Measurements from ENCODE around the gene SETBP1.

SETBP1 gene

GRCh38 chr18:44766450-44766849 lies 85.8 kb downstream of the SETBP1 start:
- Histone ChIP-seq H3K27me3 (ENCODE audit: control insufficient read depth, insufficient read depth, low read length) (no peaks in the 10 kb centered on the region), H3K4me1 (ENCODE audit: control insufficient read depth, insufficient read depth, low read length) (peaks cover under 1% of the 10 kb centered on the region; the same call in 1 of the 2 replicates), H3K9ac (ENCODE audit: low read length) (no peak overlapping the region), H3K36me3 (ENCODE audit: control insufficient read depth, insufficient read depth, low read length) (no peaks in the 10 kb centered on the region), H3K9me3 (ENCODE audit: control insufficient read depth, insufficient read depth, low read depth, low read length) (no peaks in the 10 kb centered on the region), H3K4me3 (ENCODE audit: low read depth, low read length) (no peak overlapping the region), H3K27ac (ENCODE audit: low read depth, low read length) (no peak overlapping the region)

- no peak overlapping the region for H3K9ac ChIP-seq (ENCODE audit: low read length)
- H3K4me1 ChIP-seq (ENCODE audit: control insufficient read depth, insufficient read depth, low read length): peaks cover 4% of the 10 kb centered on the region; the same call in 1 of the 2 replicates
- H3K27me3 ChIP-seq (ENCODE audit: control insufficient read depth, insufficient read depth, low read length): no peaks in the 10 kb centered on the region
- no peak overlapping the region for H3K27ac ChIP-seq (ENCODE audit: low read depth, low read length)
- no peaks in the 10 kb centered on the region for H3K9me3 ChIP-seq (ENCODE audit: control insufficient read depth, insufficient read depth, low read depth, low read length)
- H3K36me3 ChIP-seq (ENCODE audit: control insufficient read depth, insufficient read depth, low read length): no peaks in the 10 kb centered on the region
- no peak overlapping the region for H3K4me3 ChIP-seq (ENCODE audit: low read depth, low read length)
These were observed 87.1 kb downstream of the SETBP1 start for GRCh38 chr18:44767807-44768206.

GRCh38 chr18:44770641-44771040 lies 90.0 kb downstream of the SETBP1 start:
- no peaks in the 10 kb centered on the region for H3K27me3 ChIP-seq (ENCODE audit: control insufficient read depth, insufficient read depth, low read length)
- H3K36me3 ChIP-seq (ENCODE audit: control insufficient read depth, insufficient read depth, low read length): no peaks in the 10 kb centered on the region
- no peak overlapping the region for H3K27ac ChIP-seq (ENCODE audit: low read depth, low read length)
- H3K9ac ChIP-seq (ENCODE audit: low read length): no peak overlapping the region
- H3K4me3 ChIP-seq (ENCODE audit: low read depth, low read length): no peak overlapping the region
- H3K9me3 ChIP-seq (ENCODE audit: control insufficient read depth, insufficient read depth, low read depth, low read length): no peaks in the 10 kb centered on the region
- H3K4me1 ChIP-seq (ENCODE audit: control insufficient read depth, insufficient read depth, low read length): peaks cover 4% of the 10 kb centered on the region; the same call in 1 of the 2 replicates

GRCh38 chr18:44771572-44771955 lies 90.9 kb downstream of the SETBP1 start:
- H3K4me1 ChIP-seq (ENCODE audit: control insufficient read depth, insufficient read depth, low read length): peaks cover 4% of the 10 kb centered on the region; the same call in 1 of the 2 replicates

GRCh38 chr18:44771956-44772917 lies 91.5 kb downstream of the SETBP1 start:
- Histone ChIP-seq H3K36me3 (ENCODE audit: control insufficient read depth, insufficient read depth, low read length) (no peaks in the 10 kb centered on the region), H3K4me1 (ENCODE audit: control insufficient read depth, insufficient read depth, low read length) (peaks cover 4% of the 10 kb centered on the region; the same call in 1 of the 2 replicates), H3K9ac (ENCODE audit: low read length) (no peak overlapping the region), H3K4me3 (ENCODE audit: low read depth, low read length) (no peak overlapping the region), H3K9me3 (ENCODE audit: control insufficient read depth, insufficient read depth, low read depth, low read length) (no peaks in the 10 kb centered on the region), H3K27me3 (ENCODE audit: control insufficient read depth, insufficient read depth, low read length) (no peaks in the 10 kb centered on the region), H3K27ac (ENCODE audit: low read depth, low read length) (no peak overlapping the region)

More at GRCh38 chr18:44771572-44771955, 90.9 kb downstream of the SETBP1 start:
- H3K9ac ChIP-seq (ENCODE audit: low read length): no peak overlapping the region
- H3K27ac ChIP-seq (ENCODE audit: low read depth, low read length): no peak overlapping the region
- no peaks in the 10 kb centered on the region for H3K36me3 ChIP-seq (ENCODE audit: control insufficient read depth, insufficient read depth, low read length)
- no peaks in the 10 kb centered on the region for H3K27me3 ChIP-seq (ENCODE audit: control insufficient read depth, insufficient read depth, low read length)
- H3K4me3 ChIP-seq (ENCODE audit: low read depth, low read length): no peak overlapping the region
- H3K9me3 ChIP-seq (ENCODE audit: control insufficient read depth, insufficient read depth, low read depth, low read length): no peaks in the 10 kb centered on the region

- H3K4me1 ChIP-seq (ENCODE audit: control insufficient read depth, insufficient read depth, low read length): peaks cover 5% of the 10 kb centered on the region; the same call in 1 of the 2 replicates
- H3K27me3 ChIP-seq (ENCODE audit: control insufficient read depth, insufficient read depth, low read length): no peaks in the 10 kb centered on the region
- no peak overlapping the region for H3K4me3 ChIP-seq (ENCODE audit: low read depth, low read length)
- H3K27ac ChIP-seq (ENCODE audit: low read depth, low read length): no peak overlapping the region
- no peaks in the 10 kb centered on the region for H3K9me3 ChIP-seq (ENCODE audit: control insufficient read depth, insufficient read depth, low read depth, low read length)
- no peak overlapping the region for H3K9ac ChIP-seq (ENCODE audit: low read length)
- H3K36me3 ChIP-seq (ENCODE audit: control insufficient read depth, insufficient read depth, low read length): no peaks in the 10 kb centered on the region
These were observed 93.0 kb downstream of the SETBP1 start for GRCh38 chr18:44773640-44774155.

GRCh38 chr18:44774191-44774590 lies 93.5 kb downstream of the SETBP1 start:
- H3K4me3 ChIP-seq (ENCODE audit: low read depth, low read length): no peak overlapping the region
- H3K36me3 ChIP-seq (ENCODE audit: control insufficient read depth, insufficient read depth, low read length): no peaks in the 10 kb centered on the region
- H3K27me3 ChIP-seq (ENCODE audit: control insufficient read depth, insufficient read depth, low read length): no peaks in the 10 kb centered on the region
- no peak overlapping the region for H3K27ac ChIP-seq (ENCODE audit: low read depth, low read length)
- H3K4me1 ChIP-seq (ENCODE audit: control insufficient read depth, insufficient read depth, low read length): peaks cover 8% of the 10 kb centered on the region; the same call in 1 of the 2 replicates
- H3K9me3 ChIP-seq (ENCODE audit: control insufficient read depth, insufficient read depth, low read depth, low read length): no peaks in the 10 kb centered on the region
- no peak overlapping the region for H3K9ac ChIP-seq (ENCODE audit: low read length)

- no peak overlapping the region for H3K27ac ChIP-seq (ENCODE audit: low read depth, low read length)
- H3K9ac ChIP-seq (ENCODE audit: low read length): no peak overlapping the region
- H3K4me1 ChIP-seq (ENCODE audit: control insufficient read depth, insufficient read depth, low read length): peaks cover 14% of the 10 kb centered on the region
- H3K27me3 ChIP-seq (ENCODE audit: control insufficient read depth, insufficient read depth, low read length): no peaks in the 10 kb centered on the region
- H3K9me3 ChIP-seq (ENCODE audit: control insufficient read depth, insufficient read depth, low read depth, low read length): no peaks in the 10 kb centered on the region
- no peak overlapping the region for H3K4me3 ChIP-seq (ENCODE audit: low read depth, low read length)
- H3K36me3 ChIP-seq (ENCODE audit: control insufficient read depth, insufficient read depth, low read length): no peaks in the 10 kb centered on the region
These were observed 96.9 kb downstream of the SETBP1 start for GRCh38 chr18:44777457-44778192.

- Histone ChIP-seq H3K27ac (ENCODE audit: low read depth, low read length) (no peak overlapping the region), H3K9ac (ENCODE audit: low read length) (no peak overlapping the region), H3K4me1 (ENCODE audit: control insufficient read depth, insufficient read depth, low read length) (peaks cover 14% of the 10 kb centered on the region), H3K27me3 (ENCODE audit: control insufficient read depth, insufficient read depth, low read length) (no peaks in the 10 kb centered on the region), H3K36me3 (ENCODE audit: control insufficient read depth, insufficient read depth, low read length) (no peaks in the 10 kb centered on the region), H3K4me3 (ENCODE audit: low read depth, low read length) (no peak overlapping the region), H3K9me3 (ENCODE audit: control insufficient read depth, insufficient read depth, low read depth, low read length) (no peaks in the 10 kb centered on the region)
These were observed 98.1 kb downstream of the SETBP1 start for GRCh38 chr18:44778788-44779187.

- no peak overlapping the region for H3K27ac ChIP-seq (ENCODE audit: low read depth, low read length)
- no peak overlapping the region for H3K4me3 ChIP-seq (ENCODE audit: low read depth, low read length)
- H3K27me3 ChIP-seq (ENCODE audit: control insufficient read depth, insufficient read depth, low read length): no peaks in the 10 kb centered on the region
- no peak overlapping the region for H3K9ac ChIP-seq (ENCODE audit: low read length)
- peaks cover 14% of the 10 kb centered on the region for H3K4me1 ChIP-seq (ENCODE audit: control insufficient read depth, insufficient read depth, low read length)
- H3K36me3 ChIP-seq (ENCODE audit: control insufficient read depth, insufficient read depth, low read length): no peaks in the 10 kb centered on the region
- H3K9me3 ChIP-seq (ENCODE audit: control insufficient read depth, insufficient read depth, low read depth, low read length): no peaks in the 10 kb centered on the region
These were observed 99.1 kb downstream of the SETBP1 start for GRCh38 chr18:44779753-44780292.

Data from HUES6 (cell line).